H9 (cell line): ENCODE measurements around the gene SHC1. TPM values are rescaled to one million over a fixed set of nuclear protein-coding genes. Genes with fewer than 3 reads are reported as not detected.

ENCODE experiments used
- DNase-seq: peaks from one replicate; pipeline ENCODE4 v3.0.0-alpha.2; 2017
- H2AFZ ChIP-seq: one replicate; pipeline ENCODE4 v1.6.1; 2013; ENCODE audit warnings: mild to moderate bottlenecking, low read length, control low read depth, moderate library complexity
- H2AK5ac ChIP-seq: 2 replicates; pipeline ENCODE4 v1.6.1; 2013; ENCODE audit warnings: low read length, control low read depth, mixed read lengths; ENCODE audit not compliant: insufficient read length
- H2BK120ac ChIP-seq: one replicate; pipeline ENCODE4 v1.6.1; 2013; ENCODE audit warnings: low read depth, mild to moderate bottlenecking, low read length, control low read depth, inconsistent platforms; ENCODE audit not compliant: poor library complexity, severe bottlenecking
- H2BK12ac ChIP-seq: 2 replicates; pipeline ENCODE4 v1.6.1; 2013; ENCODE audit warnings: low read length, control low read depth, mixed read lengths, low read depth; ENCODE audit not compliant: insufficient read length
- H2BK15ac ChIP-seq: 2 replicates; pipeline ENCODE4 v1.6.1; 2013; ENCODE audit warnings: low read depth, low read length, control low read depth
- H2BK20ac ChIP-seq: one replicate; pipeline ENCODE4 v1.6.1; 2013; ENCODE audit warnings: low read depth, mild to moderate bottlenecking, low read length, control low read depth, inconsistent platforms; ENCODE audit not compliant: poor library complexity, severe bottlenecking
- H2BK5ac ChIP-seq: 2 replicates; pipeline ENCODE4 v1.6.1; 2013; ENCODE audit warnings: low read length, control low read depth, mixed read lengths; ENCODE audit not compliant: insufficient read length
- H3K14ac ChIP-seq: 2 replicates; pipeline ENCODE4 v1.6.1; 2013; ENCODE audit warnings: low read length, control low read depth; ENCODE audit not compliant: insufficient read depth
- H3K18ac ChIP-seq: 2 replicates; pipeline ENCODE4 v1.6.1; 2013; ENCODE audit warnings: low read depth, mild to moderate bottlenecking, mixed read lengths, low read length, control low read depth; ENCODE audit not compliant: insufficient read length
- H3K23ac ChIP-seq: 2 replicates; pipeline ENCODE4 v1.6.1; 2013; ENCODE audit warnings: low read length, control low read depth, mixed read lengths, low read depth; ENCODE audit not compliant: insufficient read length
- H3K23me2 ChIP-seq: 2 replicates; pipeline ENCODE4 v1.6.1; 2013; ENCODE audit warnings: low read depth, mild to moderate bottlenecking, mixed read lengths, low read length, control low read depth; ENCODE audit not compliant: insufficient read length, poor library complexity, severe bottlenecking
- H3K27ac ChIP-seq: 2 replicates; pipeline ENCODE4 v1.5.1; 2013; ENCODE audit warnings: low read length, control low read depth, mixed read lengths, low read depth; ENCODE audit not compliant: insufficient read length
- H3K27me3 ChIP-seq: 2 replicates; pipeline ENCODE4 v1.6.1; 2013; ENCODE audit warnings: low read length, control low read depth, inconsistent platforms; ENCODE audit not compliant: insufficient read depth
- H3K4ac ChIP-seq: 2 replicates; pipeline ENCODE4 v1.6.1; 2013; ENCODE audit warnings: low read depth, mild to moderate bottlenecking, control low read depth, inconsistent platforms, low read length, moderate library complexity
- H3K4me1 ChIP-seq: 2 replicates; pipeline ENCODE4 v1.6.1; 2013; ENCODE audit warnings: low read length, control low read depth, inconsistent platforms; ENCODE audit not compliant: insufficient read depth
- H3K4me2 ChIP-seq: 2 replicates; pipeline ENCODE4 v1.6.1; 2013; ENCODE audit warnings: low read length, control low read depth, mixed read lengths; ENCODE audit not compliant: insufficient read length, insufficient read depth
- H3K56ac ChIP-seq: 2 replicates; pipeline ENCODE4 v1.6.1; 2013; ENCODE audit warnings: low read depth, mild to moderate bottlenecking, mixed read lengths, low read length, control low read depth; ENCODE audit not compliant: insufficient read length
- H3K79me1 ChIP-seq: 2 replicates; pipeline ENCODE4 v1.6.1; 2013; ENCODE audit warnings: low read depth, mild to moderate bottlenecking, moderate library complexity, low read length, control low read depth, inconsistent platforms; ENCODE audit not compliant: insufficient read depth, poor library complexity, severe bottlenecking
- H3K79me2 ChIP-seq: 2 replicates; pipeline ENCODE4 v1.6.1; 2013; ENCODE audit warnings: low read length, control low read depth, inconsistent platforms; ENCODE audit not compliant: insufficient read depth
- H3K9ac ChIP-seq: 2 replicates; pipeline ENCODE4 v1.6.1; 2013; ENCODE audit warnings: low read length, control low read depth, mixed read lengths; ENCODE audit not compliant: insufficient read length; ENCODE audit errors: extremely low read depth
- H3K9me3 ChIP-seq: one replicate; pipeline ENCODE4 v1.6.1; 2013; ENCODE audit warnings: low read depth, low read length, inconsistent platforms; ENCODE audit not compliant: control insufficient read depth
- H3T11ph ChIP-seq: one replicate; pipeline ENCODE4 v1.6.1; 2013; ENCODE audit warnings: mild to moderate bottlenecking, low read length, control low read depth, inconsistent platforms
- H4K20me1 ChIP-seq: one replicate; pipeline ENCODE4 v1.6.1; 2013; ENCODE audit not compliant: control insufficient read depth, insufficient read length, insufficient read depth
- H4K5ac ChIP-seq: 2 replicates; pipeline ENCODE4 v1.6.1; 2013; ENCODE audit warnings: low read depth, mild to moderate bottlenecking, mixed read lengths, low read length, control low read depth; ENCODE audit not compliant: insufficient read length
- H4K8ac ChIP-seq: replicated peaks from 2 replicates; pipeline ENCODE4 v1.6.1; 2013; ENCODE audit warnings: low read length, control low read depth, mixed read lengths, low read depth; ENCODE audit not compliant: insufficient read length
- H4K91ac ChIP-seq: 2 replicates; pipeline ENCODE4 v1.6.1; 2013; ENCODE audit warnings: low read depth, mild to moderate bottlenecking, moderate library complexity, mixed read lengths, low read length, control low read depth; ENCODE audit not compliant: insufficient read length
- H3K27ac Mint-ChIP-seq, 3 experiments: 2 replicates in 2 of 3; 3 replicates in 1 of 3; pipeline ENCODE4 v1.8.0; 2020 to 2021; ENCODE audit warnings: mixed read lengths in 3 of 3, mild to moderate bottlenecking in 1 of 3, moderate library complexity in 1 of 3
- H3K27me3 Mint-ChIP-seq: 2 replicates; pipeline ENCODE4 v1.8.0; 2021; ENCODE audit warnings: low read depth, mild to moderate bottlenecking, moderate library complexity, mixed read lengths
- H3K36me3 Mint-ChIP-seq, 3 experiments: 2 replicates in 2 of 3; 3 replicates in 1 of 3; pipeline ENCODE4 v1.8.0; 2020 to 2021; ENCODE audit warnings: low read depth in 3 of 3, mixed read lengths in 3 of 3; ENCODE audit not compliant: insufficient read depth in 1 of 3
- H3K4me1 Mint-ChIP-seq, 2 experiments: 2 replicates each; pipeline ENCODE4 v1.8.0; 2020; ENCODE audit warnings: mixed read lengths in 2 of 2
- H3K4me3 Mint-ChIP-seq, 2 experiments: 2 replicates in 1 of 2; 3 replicates in 1 of 2; pipeline ENCODE4 v1.8.0; 2020 to 2021; ENCODE audit warnings: mild to moderate bottlenecking in 2 of 2, mixed read lengths in 2 of 2, moderate library complexity in 1 of 2
- H3K9me3 Mint-ChIP-seq, 2 experiments: 2 replicates in 1 of 2; 3 replicates in 1 of 2; pipeline ENCODE4 v1.8.0; 2020; ENCODE audit warnings: mild to moderate bottlenecking in 2 of 2, mixed read lengths in 2 of 2, moderate library complexity in 1 of 2
- WGBS: extraction: QIAGEN DNeasy Blood & Tissue Kit; methylation state at CpG from one replicate; pipeline ENCODE4 v1.1.7; 2013; ENCODE audit warnings: missing lambda C conversion rate, low lambda C conversion rate, mixed read lengths; ENCODE audit not compliant: insufficient read length; ENCODE audit errors: extremely low coverage; 5-methylcytosine and 5-hydroxymethylcytosine counted together
- total RNA-seq: library from RNA; stranded (reverse); gene quantifications from 2 replicates; pipeline ENCODE4 v1.2.1, GENCODE V29; 2021
- TF ChIP-seq, protein P1 (sequence below): fragments of 200-600 bp; sonication (generic); conservative IDR thresholded peaks from 3 replicates; pipeline ENCODE4 v1.8.0; 2021; ENCODE audit warnings: antibody characterized with exemption, mild to moderate bottlenecking

SHC1 gene
- total RNA-seq, 1 experiment from 2014 or later, result 168 TPM

DNA sequence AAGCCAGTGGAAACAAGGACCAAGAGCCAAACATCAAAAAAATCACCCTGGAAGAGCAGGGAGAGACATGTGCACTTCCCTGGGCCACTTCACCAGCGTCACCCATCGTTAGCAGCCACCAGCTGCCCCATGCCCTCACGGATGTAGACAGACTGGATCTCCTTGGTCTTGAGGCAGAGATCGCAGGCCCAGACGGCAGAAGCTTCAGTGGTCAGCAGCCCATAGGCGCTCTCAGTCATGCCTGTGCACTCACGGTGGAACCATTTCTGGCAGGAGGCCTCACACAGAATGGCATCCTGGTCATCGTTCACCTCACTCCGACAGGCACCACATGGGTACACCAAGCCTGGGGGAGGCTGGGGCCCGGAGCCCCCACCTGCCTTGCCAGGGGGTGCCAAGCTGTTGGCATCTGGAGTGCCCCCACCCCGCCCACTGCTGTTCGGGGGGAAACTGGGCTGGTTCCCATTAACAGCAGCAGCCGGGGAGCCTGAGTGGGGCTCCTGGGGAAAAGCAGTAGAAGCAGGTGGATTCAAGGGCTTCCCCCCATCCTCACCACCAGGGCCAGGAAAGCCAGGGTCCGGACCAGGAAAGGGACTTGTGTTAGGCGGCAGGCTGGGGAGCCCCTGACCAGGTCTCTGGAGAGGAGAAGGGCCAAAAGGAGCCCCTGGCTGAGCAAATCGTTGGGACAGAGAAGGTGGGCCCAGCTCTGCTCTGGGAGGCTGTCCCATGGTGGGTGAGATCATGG is 11.7 kb downstream of the SHC1 start:
- H2AFZ ChIP-seq, result no peak overlapping the region
- H3K56ac ChIP-seq, result no peak overlapping the region
- H3K27me3 Mint-ChIP-seq, result no peaks in the 10 kb centered on the region
- TF ChIP-seq, protein P1, sequence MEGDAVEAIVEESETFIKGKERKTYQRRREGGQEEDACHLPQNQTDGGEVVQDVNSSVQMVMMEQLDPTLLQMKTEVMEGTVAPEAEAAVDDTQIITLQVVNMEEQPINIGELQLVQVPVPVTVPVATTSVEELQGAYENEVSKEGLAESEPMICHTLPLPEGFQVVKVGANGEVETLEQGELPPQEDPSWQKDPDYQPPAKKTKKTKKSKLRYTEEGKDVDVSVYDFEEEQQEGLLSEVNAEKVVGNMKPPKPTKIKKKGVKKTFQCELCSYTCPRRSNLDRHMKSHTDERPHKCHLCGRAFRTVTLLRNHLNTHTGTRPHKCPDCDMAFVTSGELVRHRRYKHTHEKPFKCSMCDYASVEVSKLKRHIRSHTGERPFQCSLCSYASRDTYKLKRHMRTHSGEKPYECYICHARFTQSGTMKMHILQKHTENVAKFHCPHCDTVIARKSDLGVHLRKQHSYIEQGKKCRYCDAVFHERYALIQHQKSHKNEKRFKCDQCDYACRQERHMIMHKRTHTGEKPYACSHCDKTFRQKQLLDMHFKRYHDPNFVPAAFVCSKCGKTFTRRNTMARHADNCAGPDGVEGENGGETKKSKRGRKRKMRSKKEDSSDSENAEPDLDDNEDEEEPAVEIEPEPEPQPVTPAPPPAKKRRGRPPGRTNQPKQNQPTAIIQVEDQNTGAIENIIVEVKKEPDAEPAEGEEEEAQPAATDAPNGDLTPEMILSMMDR, result no peak
- no peaks in the 10 kb centered on the region for H3K79me1 ChIP-seq
- no peak overlapping the region for H2BK15ac ChIP-seq
- no peak overlapping the region for H3K18ac ChIP-seq
- no peaks in the 10 kb centered on the region for H4K20me1 ChIP-seq
- no peak overlapping the region for H3K23ac ChIP-seq
- no peaks in the 10 kb centered on the region for H3K27me3 ChIP-seq
- H3T11ph ChIP-seq, result no peak overlapping the region
- H3K27ac ChIP-seq, result no peak overlapping the region
- H3K23me2 ChIP-seq, result peaks cover 16% of the 10 kb centered on the region
- no peak overlapping the region for H4K91ac ChIP-seq
- H3K79me2 ChIP-seq, result no peaks in the 10 kb centered on the region; the same call in 1 of the 2 replicates
- no peak overlapping the region for H3K4me2 ChIP-seq
- no peaks in the 10 kb centered on the region for H3K9me3 ChIP-seq
- H3K4ac ChIP-seq, result no peak overlapping the region
- no peak overlapping the region for H3K9ac ChIP-seq
- DNase-seq, result no peak
- H2BK120ac ChIP-seq, result no peak overlapping the region
- peaks cover 14 to 44% (median 32%) of the 10 kb centered on the region in 3 experiments; a peak in 6 of 7 replicates for H3K36me3 Mint-ChIP-seq
- WGBS, result no CpG with 5 or more reads among the region's 16 CpGs
- no peak overlapping the region for H2BK5ac ChIP-seq
- H3K9me3 Mint-ChIP-seq, result no peaks in the 10 kb centered on the region
- H3K14ac ChIP-seq, result no peak overlapping the region
- H4K8ac ChIP-seq, result no peak overlapping the region
- no peak overlapping the region for H4K5ac ChIP-seq
- H3K27ac Mint-ChIP-seq, result no peak overlapping the region; a peak in 1 of 7 replicates
- peak overlapping the region in 1 of 2 experiments; percentile 46; a peak in 2 of 5 replicates for H3K4me3 Mint-ChIP-seq
- no peak overlapping the region for H2BK12ac ChIP-seq
- H2BK20ac ChIP-seq, result no peak overlapping the region
- H3K4me1 Mint-ChIP-seq, result peaks cover 63 to 69% of the 10 kb centered on the region in 2 experiments
- no peak overlapping the region for H2AK5ac ChIP-seq
- H3K4me1 ChIP-seq, result peaks cover 6% of the 10 kb centered on the region; the same call in 1 of the 2 replicates
